GM23338 (cell line): ENCODE measurements around the gene ZNF592. TPM values are rescaled to one million over a fixed set of nuclear protein-coding genes. Genes with fewer than 3 reads are reported as not detected.

ENCODE experiments used
- ATAC-seq: fragments of 200-7000 bp; cut with Tn5 transposase; 3 replicates; pipeline ENCODE4 v1.9.1; 2020
- DNase-seq: peaks from one replicate; pipeline ENCODE4 v3.0.0-alpha.2; 2015; ENCODE audit warnings: low spot score
- H2AFZ ChIP-seq: fragments of 200-600 bp; sonication (generic); 2 replicates; pipeline ENCODE4 v1.8.0; 2016; ENCODE audit warnings: antibody characterized with exemption, mild to moderate bottlenecking, moderate library complexity
- H3F3A ChIP-seq: fragments of 200-600 bp; sonication (generic); replicated peaks from 2 replicates; pipeline ENCODE4 v1.8.0; 2017; ENCODE audit warnings: antibody characterized with exemption, mixed run types, low read depth
- H3K27ac ChIP-seq: fragments of 200-600 bp; sonication (generic); 2 replicates; pipeline ENCODE4 v1.6.1; 2016; ENCODE audit warnings: low read depth
- H3K27me3 ChIP-seq: fragments of 200-600 bp; sonication (generic); 2 replicates; pipeline ENCODE4 v1.8.0; 2016; ENCODE audit warnings: mild to moderate bottlenecking, mixed run types, moderate library complexity; ENCODE audit not compliant: insufficient read depth
- H3K36me3 ChIP-seq: fragments of 200-600 bp; sonication (generic); 2 replicates; pipeline ENCODE4 v1.8.0; 2016; ENCODE audit warnings: mild to moderate bottlenecking; ENCODE audit not compliant: insufficient read depth
- H3K4me1 ChIP-seq: fragments of 200-600 bp; sonication (generic); 2 replicates; pipeline ENCODE4 v1.8.0; 2016; ENCODE audit warnings: mild to moderate bottlenecking, moderate library complexity; ENCODE audit not compliant: insufficient read depth
- H3K4me2 ChIP-seq: fragments of 200-600 bp; sonication (generic); 2 replicates; pipeline ENCODE4 v1.7.1; 2017; ENCODE audit warnings: mixed run types
- H3K4me3 ChIP-seq: fragments of 200-600 bp; sonication (generic); 2 replicates; pipeline ENCODE4 v1.6.1; 2016; ENCODE audit warnings: mixed run types
- H3K79me2 ChIP-seq: fragments of 200-600 bp; sonication (generic); replicated peaks from 2 replicates; pipeline ENCODE4 v1.8.0; 2017; ENCODE audit warnings: mild to moderate bottlenecking; ENCODE audit not compliant: insufficient read depth
- H3K9me2 ChIP-seq: fragments of 200-600 bp; sonication (generic); 2 replicates; pipeline ENCODE4 v1.8.0; 2017; ENCODE audit not compliant: insufficient read depth
- H4K20me1 ChIP-seq: fragments of 200-600 bp; sonication (generic); replicated peaks from 2 replicates; pipeline ENCODE4 v1.8.0; 2017; ENCODE audit warnings: mild to moderate bottlenecking; ENCODE audit not compliant: insufficient read depth
- H3K27ac Mint-ChIP-seq: 2 replicates; pipeline ENCODE4 v1.8.0; 2020; ENCODE audit warnings: inconsistent platforms, mild to moderate bottlenecking, moderate library complexity, mixed read lengths
- H3K27me3 Mint-ChIP-seq: 3 replicates; pipeline ENCODE4 v1.8.0; 2022; ENCODE audit warnings: low read depth, mild to moderate bottlenecking, moderate library complexity, mixed read lengths, inconsistent platforms; ENCODE audit not compliant: insufficient read depth, poor library complexity
- H3K36me3 Mint-ChIP-seq: 3 replicates; pipeline ENCODE4 v1.8.0; 2021; ENCODE audit warnings: low read depth, mild to moderate bottlenecking, inconsistent platforms, moderate library complexity, mixed read lengths
- H3K4me1 Mint-ChIP-seq: 3 replicates; pipeline ENCODE4 v1.8.0; 2020; ENCODE audit warnings: mild to moderate bottlenecking, inconsistent platforms, mixed read lengths
- H3K4me3 Mint-ChIP-seq: 3 replicates; pipeline ENCODE4 v1.8.0; 2021; ENCODE audit warnings: moderate library complexity, mild to moderate bottlenecking, inconsistent platforms, mixed read lengths
- H3K9me3 Mint-ChIP-seq: 3 replicates; pipeline ENCODE4 v1.8.0; 2020; ENCODE audit warnings: moderate library complexity, mild to moderate bottlenecking, inconsistent platforms, mixed read lengths
- CREB1 ChIP-seq: fragments of 250-450 bp; sonication (Bioruptor Pico); IDR thresholded peaks from 2 replicates; pipeline ENCODE4 v1.5.0; 2020; ENCODE audit warnings: low read depth, mild to moderate bottlenecking, moderate library complexity
- EZH2 ChIP-seq: fragments of 200-600 bp; sonication (generic); IDR thresholded peaks from one replicate; pipeline ENCODE4 v1.8.0; 2017; ENCODE audit warnings: antibody characterized with exemption, mild to moderate bottlenecking, low read depth; ENCODE audit not compliant: unreplicated experiment
- EZH2phosphoT487 ChIP-seq: fragments of 200-600 bp; sonication (generic); IDR thresholded peaks from one replicate; pipeline ENCODE4 v1.8.1; 2018; ENCODE audit warnings: antibody characterized with exemption; ENCODE audit not compliant: unreplicated experiment
- NANOG ChIP-seq: IDR thresholded peaks from 2 replicates; pipeline ENCODE4 v1.6.1; 2016; ENCODE audit warnings: antibody characterized with exemption, borderline replicate concordance
- POLR2AphosphoS5 ChIP-seq: IDR thresholded peaks from 2 replicates; pipeline ENCODE4 v1.6.1; 2016; ENCODE audit warnings: antibody characterized with exemption, low read depth
- REST ChIP-seq: IDR thresholded peaks from one replicate; pipeline ENCODE4 v1.6.1; 2018; ENCODE audit warnings: antibody characterized with exemption; ENCODE audit not compliant: unreplicated experiment
- STAT1 ChIP-seq: IDR thresholded peaks from one replicate; pipeline ENCODE4 v1.6.1; 2016; ENCODE audit warnings: antibody characterized with exemption; ENCODE audit not compliant: unreplicated experiment
- ZNF114 ChIP-seq: fragments of 250-450 bp; sonication (Bioruptor Pico); IDR thresholded peaks from 2 replicates; pipeline ENCODE4 v1.5.0; 2020; ENCODE audit warnings: mild to moderate bottlenecking, moderate library complexity
- ZNF331 ChIP-seq: fragments of 250-450 bp; sonication (Bioruptor Pico); IDR thresholded peaks from 2 replicates; pipeline ENCODE4 v1.5.0; 2020; ENCODE audit warnings: low read depth, mild to moderate bottlenecking, moderate library complexity
- ZNF462 ChIP-seq: fragments of 250-450 bp; sonication (Bioruptor Pico); IDR thresholded peaks from 2 replicates; pipeline ENCODE4 v1.5.0; 2020; ENCODE audit warnings: mild to moderate bottlenecking, moderate library complexity
- polyA plus RNA-seq: library from polyadenylated mRNA; unstranded; fragments of >200 nt; fragmentation: Nextera tagmentation; extraction: Ambion mirVana; gene quantifications from 2 replicates; pipeline ENCODE4 v1.2.1, GENCODE V29; 2016
- total RNA-seq: library from RNA; depleted of rRNA; stranded (reverse); fragments of >200 nt; shearing (Covaris generic); gene quantifications from 2 replicates; pipeline ENCODE4 v1.2.3, GENCODE V29; 2014

ZNF592 gene
- total and polyA plus RNA-seq, 2 experiments from 2014 or later = 4.4 to 21.4 TPM

DNA sequence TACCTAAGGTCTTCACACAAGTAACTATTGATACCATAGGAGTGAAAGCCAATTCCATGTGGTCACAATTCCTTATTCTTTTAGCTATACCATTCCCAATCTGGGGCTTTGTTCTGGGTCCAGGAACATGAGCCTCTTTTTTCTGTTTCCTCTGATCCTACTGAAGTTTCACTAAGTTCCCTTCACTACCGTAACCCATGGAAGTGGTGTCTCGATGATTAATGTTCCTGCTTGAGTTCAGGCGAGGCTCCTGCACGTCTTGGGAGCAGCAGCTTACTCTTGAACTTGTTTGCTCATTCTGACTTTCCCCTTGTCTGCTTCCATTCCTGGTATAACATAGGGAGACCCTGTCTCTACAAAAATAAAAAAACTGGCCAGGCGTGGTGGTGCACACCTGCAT lies 23.6 kb downstream of the ZNF592 start:
- H3K36me3 Mint-ChIP-seq = peaks cover 25% of the 10 kb centered on the region
- H3K9me2 ChIP-seq = no peaks in the 10 kb centered on the region
- TF ChIP-seq EZH2phosphoT487 (no peak), ZNF114 (CRISPR knock-in tag) (no peak)
- no peaks in the 10 kb centered on the region for H3K27me3 ChIP-seq
- H3K79me2 ChIP-seq = peaks cover 65% of the 10 kb centered on the region
- no peak overlapping the region for H3K4me3 Mint-ChIP-seq
- H3K4me3 ChIP-seq = no peak overlapping the region
- H3F3A ChIP-seq = no peaks in the 10 kb centered on the region
- no peaks in the 10 kb centered on the region for H3K4me1 ChIP-seq
- H3K36me3 ChIP-seq = no peaks in the 10 kb centered on the region
- DNase-seq = no peak
- H4K20me1 ChIP-seq = peaks cover 7% of the 10 kb centered on the region
- peaks cover 6% of the 10 kb centered on the region for H3K27me3 Mint-ChIP-seq
- no peak overlapping the region for H3K27ac ChIP-seq
- H2AFZ ChIP-seq = no peak overlapping the region
- no peak overlapping the region for H3K27ac Mint-ChIP-seq
- no peak for ATAC-seq
- H3K4me1 Mint-ChIP-seq = peaks cover 2% of the 10 kb centered on the region; the same call in 1 of the 3 replicates
- no peaks in the 10 kb centered on the region for H3K9me3 Mint-ChIP-seq
- no peak overlapping the region for H3K4me2 ChIP-seq

- Mint-ChIP-seq H3K27me3 (peaks cover 6% of the 10 kb centered on the region), H3K4me1 (peaks cover 2% of the 10 kb centered on the region; the same call in 1 of the 3 replicates), H3K36me3 (peaks cover 25% of the 10 kb centered on the region), H3K4me3 (no peak overlapping the region), H3K9me3 (no peaks in the 10 kb centered on the region), H3K27ac (no peak overlapping the region)
- no peak overlapping the region for H3K4me3 ChIP-seq
- H3K79me2 ChIP-seq = peaks cover 68% of the 10 kb centered on the region
- H3K27ac ChIP-seq = no peak overlapping the region
- peaks cover 10% of the 10 kb centered on the region for H4K20me1 ChIP-seq
- no peak for DNase-seq
- no peaks in the 10 kb centered on the region for H3K27me3 ChIP-seq
- no peak for ATAC-seq
- no peaks in the 10 kb centered on the region for H3F3A ChIP-seq
- H2AFZ ChIP-seq = no peak overlapping the region
- no peak for TF ChIP-seq STAT1
- no peak for TF ChIP-seq CREB1 (CRISPR knock-in tag)
- no peak for TF ChIP-seq ZNF462
- TF ChIP-seq POLR2AphosphoS5 = no peak
- no peak for TF ChIP-seq NANOG
- TF ChIP-seq REST = no peak
- no peak for TF ChIP-seq ZNF331 (CRISPR knock-in tag)
- no peak for TF ChIP-seq EZH2
- no peak for TF ChIP-seq ZNF114 (CRISPR knock-in tag)
- H3K36me3 ChIP-seq = no peaks in the 10 kb centered on the region
- H3K4me1 ChIP-seq = peaks cover 3% of the 10 kb centered on the region; the same call in 1 of the 2 replicates
- no peaks in the 10 kb centered on the region for H3K9me2 ChIP-seq
- no peak overlapping the region for H3K4me2 ChIP-seq
Observed at GRCh38 chr15:84772467-84772866, 24.1 kb downstream of the ZNF592 start.
